Measurements from ENCODE around the gene SPSB4. TPM values are rescaled to one million over a fixed set of nuclear protein-coding genes. Genes with fewer than 3 reads are reported as not detected.

The SPSB4 gene
- total RNA-seq, 1 experiment from 2014 or later: 2.2 TPM

Other genes starting within 250 kb of the SPSB4 start
- gene SLC25A36, start 109.5 kb upstream of the SPSB4 start, total RNA-seq (2014; rRNA removed; shearing (Covaris generic)): 41.9 and 49.7 TPM in 2 replicates
- gene PXYLP1, start 180.5 kb downstream of the SPSB4 start, total RNA-seq (2014; rRNA removed; shearing (Covaris generic)): 13.2 and 18.0 TPM in 2 replicates

Measured in H4 (cell line).